Right lobe of liver (tissue), 6 donors: ENCODE measurements around the gene BORCS6. TPM values are rescaled to one million over a fixed set of nuclear protein-coding genes. Genes with fewer than 3 reads are reported as not detected.
"Not testable (repeated sequence)": the region's sequence is repeated elsewhere in the genome, so short reads cannot be mapped to it uniquely, and the experiment has no call there.

ENCODE experiments used
- ATAC-seq, 4 donors: fragments of 200-7000 bp; cut with Tn5 transposase; one replicate each; pipeline ENCODE4 v1.9.1; 2020; ENCODE audit warnings: mild to moderate bottlenecking in 4 of 4, moderate library complexity in 4 of 4
- DNase-seq, 3 donors: peaks; one replicate each; pipeline ENCODE4 v3.0.0-alpha.2; 2020
- H3K27ac ChIP-seq, 3 donors: fragments of 200-600 bp; one replicate each; pipeline ENCODE4 v1.8.0; 2022
- H3K27me3 ChIP-seq, 2 donors: fragments of 200-600 bp; one replicate each; pipeline ENCODE4 v1.8.0; 2022
- H3K36me3 ChIP-seq, 4 donors: fragments of 200-600 bp; sonication (generic) in 1 of 4; one replicate each; pipeline versions ENCODE4 v1.5.1 to v1.8.0; 2017 to 2022; ENCODE audit warnings: control low read depth in 1 of 4
- H3K4me1 ChIP-seq, 4 donors: fragments of 200-600 bp; sonication (generic) in 1 of 4; one replicate each; pipeline versions ENCODE4 v1.5.1 to v1.8.0; 2017 to 2022; ENCODE audit warnings: control low read depth in 1 of 4
- H3K4me3 ChIP-seq, 3 donors: fragments of 200-600 bp; one replicate each; pipeline ENCODE4 v1.8.0; 2022
- H3K9me3 ChIP-seq, 4 donors: fragments of 200-600 bp; sonication (generic) in 1 of 4; one replicate each; pipeline versions ENCODE4 v1.5.1 to v1.8.0; 2017 to 2022; ENCODE audit warnings: control low read depth in 1 of 4
- POLR2A ChIP-seq: fragments of 450-650 bp; IDR thresholded peaks from one replicate; pipeline ENCODE4 v1.6.1; 2017; ENCODE audit warnings: antibody characterized with exemption, mild to moderate bottlenecking
- WGBS: methylation state at CpG from one replicate; pipeline ENCODE4 v1.1.6; 2018; ENCODE audit warnings: low coverage, low lambda C conversion rate; ENCODE audit not compliant: insufficient coverage; ENCODE audit errors: missing lambda C conversion rate; 5-methylcytosine and 5-hydroxymethylcytosine counted together
- intact Hi-C, 2 donors: fragments of 100-400 bp; cut with DNase I; formaldehyde crosslinking; loops; one replicate each; pipeline versions ENCODE4 v1.11.2 to v1.14.1; 2022
- total RNA-seq, 6 experiments: library from RNA; depleted of rRNA in 2 of 6; stranded (reverse); fragments of >200 nt in 2 of 6; fragmentation: NEBNext Ultra II Directional in 3 of 6; extraction: Animal tissue kit (Norgen Biotek cat#: 25700) in 3 of 6; gene quantifications; one replicate each; pipeline versions ENCODE4 v1.1.0 to v1.2.4, GENCODE V29; 2016 to 2023
- TF ChIP-seq, protein P1 (sequence below), 4 donors: fragments of 200-600 bp in 3 of 4; fragments of 450-650 bp in 1 of 4; IDR thresholded peaks; one replicate each; pipeline versions ENCODE4 v1.5.1 to v1.8.0; 2016 to 2022; ENCODE audit warnings: antibody characterized with exemption in 4 of 4, mild to moderate bottlenecking in 2 of 4
- donor health status: DM: no; HTN: yes; CAD: no.
- donor health status: DM: no; HTN: no; CAD: no.
- donor health status: DM: no; HTN: no; CAD: no.
- donor health status: DM: no; HTN: yes; CAD: no.
- donor health status: DM: no; HTN: yes; CAD: no.

The BORCS6 gene
- total RNA-seq, 6 experiments from 2014 or later = 3.1 to 5.3 (median 4.2) TPM

DNA sequence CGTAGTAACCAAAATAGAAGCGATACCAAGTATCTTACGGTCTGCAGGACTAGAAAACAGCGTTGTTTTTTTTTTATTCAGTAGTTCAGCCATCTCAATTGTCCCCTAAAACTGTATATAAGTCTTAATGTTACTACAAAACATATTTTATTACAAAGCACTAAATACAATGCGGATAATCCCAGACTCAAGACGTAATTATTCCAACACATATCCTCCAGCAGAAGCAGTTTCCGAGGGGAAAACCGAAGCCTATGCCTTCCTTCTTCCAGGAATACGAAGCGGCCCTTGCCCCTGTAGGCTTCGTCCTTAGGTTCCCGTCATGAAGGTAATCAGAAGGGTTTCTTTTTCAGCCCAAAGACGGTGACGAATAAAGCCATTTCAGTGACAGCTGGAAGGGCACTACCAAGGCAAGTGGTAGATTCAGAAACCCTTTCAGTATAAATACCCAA lies 16.1 kb downstream of the BORCS6 start:
- TF ChIP-seq, protein P1, sequence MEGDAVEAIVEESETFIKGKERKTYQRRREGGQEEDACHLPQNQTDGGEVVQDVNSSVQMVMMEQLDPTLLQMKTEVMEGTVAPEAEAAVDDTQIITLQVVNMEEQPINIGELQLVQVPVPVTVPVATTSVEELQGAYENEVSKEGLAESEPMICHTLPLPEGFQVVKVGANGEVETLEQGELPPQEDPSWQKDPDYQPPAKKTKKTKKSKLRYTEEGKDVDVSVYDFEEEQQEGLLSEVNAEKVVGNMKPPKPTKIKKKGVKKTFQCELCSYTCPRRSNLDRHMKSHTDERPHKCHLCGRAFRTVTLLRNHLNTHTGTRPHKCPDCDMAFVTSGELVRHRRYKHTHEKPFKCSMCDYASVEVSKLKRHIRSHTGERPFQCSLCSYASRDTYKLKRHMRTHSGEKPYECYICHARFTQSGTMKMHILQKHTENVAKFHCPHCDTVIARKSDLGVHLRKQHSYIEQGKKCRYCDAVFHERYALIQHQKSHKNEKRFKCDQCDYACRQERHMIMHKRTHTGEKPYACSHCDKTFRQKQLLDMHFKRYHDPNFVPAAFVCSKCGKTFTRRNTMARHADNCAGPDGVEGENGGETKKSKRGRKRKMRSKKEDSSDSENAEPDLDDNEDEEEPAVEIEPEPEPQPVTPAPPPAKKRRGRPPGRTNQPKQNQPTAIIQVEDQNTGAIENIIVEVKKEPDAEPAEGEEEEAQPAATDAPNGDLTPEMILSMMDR (IDR thresholded peaks at IDR 0.05) = no peak
- no peak for TF ChIP-seq POLR2A
- DNase-seq (peak in 1 of 3 donors; percentile 4), ATAC-seq (no peak)
- H3K4me3 ChIP-seq = peak overlapping the region in 2 of 3 donors; percentile 38 to 52
- no peaks in the 10 kb centered on the region for H3K36me3 ChIP-seq
- H3K4me1 ChIP-seq = peaks cover 0 to 24% (median 4%) of the 10 kb centered on the region in 4 donors
- no peaks in the 10 kb centered on the region for H3K27me3 ChIP-seq
- H3K9me3 ChIP-seq = no peaks in the 10 kb centered on the region
- 5% methylated on average over 14 of the region's 14 CpGs for WGBS
- intact Hi-C loops = no loop called here
- H3K27ac ChIP-seq = peak overlapping the region; percentile 92 to 98 (median 93)

- Histone ChIP-seq H3K36me3 (no peaks in the 10 kb centered on the region), H3K9me3 (no peaks in the 10 kb centered on the region), H3K4me3 (peak overlapping the region in 2 of 3 donors; percentile 38 to 52), H3K27me3 (no peaks in the 10 kb centered on the region), H3K27ac (peak overlapping the region; percentile 92 to 98 (median 93)), H3K4me1 (peaks cover 0 to 24% (median 4%) of the 10 kb centered on the region in 4 donors)
- intact Hi-C loops = no loop called here
- peak; percentile 71 to 85 (median 78) for DNase-seq
- under 1% methylated on average over 23 of the region's 23 CpGs for WGBS
- peak; percentile 81 to 91 (median 86) for ATAC-seq
- peak; percentile 100 for TF ChIP-seq POLR2A
- TF ChIP-seq, protein P1 (IDR thresholded peaks at IDR 0.05) = no peak
These were observed 16.7 kb downstream of the BORCS6 start for GRCh38 chr17:8173056-8173870.

DNA sequence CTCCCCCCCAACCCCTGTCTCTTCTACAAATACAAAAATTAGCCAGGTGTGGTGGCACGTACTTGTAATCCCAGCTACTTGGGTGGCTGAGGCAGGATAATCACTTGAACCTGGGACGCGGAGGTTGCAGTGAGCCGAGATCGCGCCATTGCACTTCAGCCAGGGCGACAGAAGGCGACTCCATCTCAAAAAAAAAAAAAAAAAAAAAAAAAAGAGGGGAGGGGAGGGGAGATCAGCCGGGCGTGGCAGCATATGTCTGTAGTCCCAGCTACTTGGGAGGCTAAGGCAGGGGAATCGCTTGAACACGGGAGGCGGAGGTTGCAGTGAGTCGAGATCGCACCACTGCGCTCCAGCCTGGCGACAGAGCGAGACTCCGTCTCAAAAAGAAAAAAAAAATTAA lies 19.8 kb downstream of the BORCS6 start:
- WGBS = 90% methylated on average over 10 of the region's 19 CpGs
- H3K4me3 ChIP-seq, H3K27ac ChIP-seq, H3K9me3 ChIP-seq, H3K4me1 ChIP-seq, ATAC-seq, intact Hi-C loops, H3K36me3 ChIP-seq, H3K27me3 ChIP-seq, DNase-seq: not testable (repeated sequence)

DNA sequence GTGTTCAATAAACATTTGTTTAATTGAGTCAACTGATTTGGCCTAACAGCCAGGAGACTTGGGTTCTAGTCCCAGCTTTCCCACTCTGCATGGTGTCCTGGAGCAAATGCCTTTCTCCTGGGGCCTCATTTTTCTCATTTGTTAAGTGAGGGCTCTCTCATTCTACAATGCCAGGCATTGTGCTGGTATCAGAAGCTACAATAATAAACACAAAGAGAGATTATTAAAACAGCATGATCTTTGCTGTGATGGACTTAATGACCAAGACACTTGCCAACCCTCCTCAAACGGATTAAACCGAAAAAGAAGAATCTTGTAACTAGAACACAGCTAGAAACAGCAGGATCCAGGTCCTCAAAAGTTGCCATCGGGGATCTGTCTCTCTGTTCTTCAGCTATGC lies 22.5 kb downstream of the BORCS6 start:
- ATAC-seq = no peak
- no peak overlapping the region for H3K27ac ChIP-seq
- TF ChIP-seq, protein P1 (IDR thresholded peaks at IDR 0.05) = no peak
- no peak for TF ChIP-seq POLR2A
- intact Hi-C loops = no loop called here
- WGBS = 84% methylated on average over 3 of the region's 3 CpGs
- H3K27me3 ChIP-seq = no peaks in the 10 kb centered on the region
- H3K36me3 ChIP-seq = no peaks in the 10 kb centered on the region
- no peak for DNase-seq
- no peaks in the 10 kb centered on the region for H3K9me3 ChIP-seq
- peaks cover 0 to 16% (median 14%) of the 10 kb centered on the region in 4 donors for H3K4me1 ChIP-seq
- no peak overlapping the region for H3K4me3 ChIP-seq

DNA sequence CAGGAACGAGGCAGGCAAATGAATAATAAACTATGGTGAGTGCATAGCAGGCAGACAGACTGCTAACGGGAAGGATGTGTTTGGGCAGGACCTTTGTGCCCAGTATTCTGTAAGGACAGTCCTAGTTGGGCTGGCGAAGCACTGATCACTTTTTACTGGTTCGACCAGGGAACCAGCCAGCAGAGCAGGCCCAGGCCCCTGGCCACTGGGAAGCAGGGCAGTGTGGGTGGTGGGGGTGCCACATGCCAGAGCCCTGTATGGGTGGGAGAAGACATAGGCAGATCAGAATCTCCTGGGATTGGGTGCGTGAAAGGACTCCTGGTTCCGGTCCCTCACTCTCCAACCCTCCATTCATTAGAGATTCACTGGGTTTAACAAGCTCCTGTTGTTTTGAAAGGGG lies 23.2 kb downstream of the BORCS6 start:
- Histone ChIP-seq H3K4me1 (peaks cover 0 to 18% (median 15%) of the 10 kb centered on the region in 4 donors), H3K36me3 (no peaks in the 10 kb centered on the region), H3K9me3 (no peaks in the 10 kb centered on the region), H3K4me3 (no peak overlapping the region), H3K27ac (no peak overlapping the region), H3K27me3 (no peaks in the 10 kb centered on the region)
- no peak for ATAC-seq
- intact Hi-C loops = no loop called here
- WGBS = 100% methylated on average over 1 of the region's 6 CpGs
- TF ChIP-seq POLR2A = no peak
- DNase-seq = peak in 1 of 3 donors; percentile 16
